GM23338 (cell line): ENCODE data around the gene H1-8.

Experiments
- CREB1 ChIP-seq: fragments of 250-450 bp; sonication (Bioruptor Pico); IDR thresholded peaks from 2 replicates; pipeline ENCODE4 v1.5.0; 2020; ENCODE audit warnings: low read depth, mild to moderate bottlenecking, moderate library complexity
- JUNB ChIP-seq: IDR thresholded peaks from one replicate; pipeline ENCODE4 v1.6.1; 2016; ENCODE audit warnings: antibody characterized with exemption; ENCODE audit not compliant: unreplicated experiment
- POLR2AphosphoS5 ChIP-seq: IDR thresholded peaks from 2 replicates; pipeline ENCODE4 v1.6.1; 2016; ENCODE audit warnings: antibody characterized with exemption, low read depth
- STAT1 ChIP-seq: IDR thresholded peaks from one replicate; pipeline ENCODE4 v1.6.1; 2016; ENCODE audit warnings: antibody characterized with exemption; ENCODE audit not compliant: unreplicated experiment
- TF ChIP-seq, protein P1 (sequence below), 2 experiments: fragments of 200-600 bp in 1 of 2; sonication (generic) in 1 of 2; conservative IDR thresholded peaks; 2 replicates each; pipeline versions ENCODE4 v1.5.1 to v1.6.1; 2016 to 2017; ENCODE audit warnings: antibody characterized with exemption in 2 of 2, low read depth in 2 of 2, mild to moderate bottlenecking in 2 of 2, moderate library complexity in 1 of 2

DNA sequence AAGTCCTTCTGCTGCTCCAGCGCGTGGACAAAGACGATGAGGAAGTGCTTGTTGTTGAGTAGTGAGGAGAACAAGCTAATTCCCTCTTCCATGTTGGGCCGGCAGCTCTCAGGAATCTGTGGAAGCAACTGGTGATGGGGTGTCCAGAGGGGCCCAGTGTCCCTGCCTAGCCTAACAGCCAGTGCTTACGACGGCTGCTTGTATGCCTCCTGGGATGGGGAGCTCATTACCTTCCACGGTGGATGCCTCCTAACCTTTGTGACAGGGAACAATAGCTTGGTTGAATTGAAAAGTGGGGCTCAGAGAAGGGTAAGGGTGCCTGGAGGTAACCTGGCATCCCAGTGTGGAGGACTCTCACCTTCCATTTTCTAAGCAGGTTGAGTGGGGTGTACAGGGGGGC lies 22.9 kb downstream of the H1-8 start:
- TF ChIP-seq STAT1 (no peak), JUNB (no peak), POLR2AphosphoS5 (no peak), CREB1 (CRISPR knock-in tag) (no peak)
- TF ChIP-seq, protein P1, sequence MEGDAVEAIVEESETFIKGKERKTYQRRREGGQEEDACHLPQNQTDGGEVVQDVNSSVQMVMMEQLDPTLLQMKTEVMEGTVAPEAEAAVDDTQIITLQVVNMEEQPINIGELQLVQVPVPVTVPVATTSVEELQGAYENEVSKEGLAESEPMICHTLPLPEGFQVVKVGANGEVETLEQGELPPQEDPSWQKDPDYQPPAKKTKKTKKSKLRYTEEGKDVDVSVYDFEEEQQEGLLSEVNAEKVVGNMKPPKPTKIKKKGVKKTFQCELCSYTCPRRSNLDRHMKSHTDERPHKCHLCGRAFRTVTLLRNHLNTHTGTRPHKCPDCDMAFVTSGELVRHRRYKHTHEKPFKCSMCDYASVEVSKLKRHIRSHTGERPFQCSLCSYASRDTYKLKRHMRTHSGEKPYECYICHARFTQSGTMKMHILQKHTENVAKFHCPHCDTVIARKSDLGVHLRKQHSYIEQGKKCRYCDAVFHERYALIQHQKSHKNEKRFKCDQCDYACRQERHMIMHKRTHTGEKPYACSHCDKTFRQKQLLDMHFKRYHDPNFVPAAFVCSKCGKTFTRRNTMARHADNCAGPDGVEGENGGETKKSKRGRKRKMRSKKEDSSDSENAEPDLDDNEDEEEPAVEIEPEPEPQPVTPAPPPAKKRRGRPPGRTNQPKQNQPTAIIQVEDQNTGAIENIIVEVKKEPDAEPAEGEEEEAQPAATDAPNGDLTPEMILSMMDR (conservative IDR thresholded peaks at IDR 0.05; ENCODE audit: low read depth in 2 of 2): no peak
